Endothelial cell of coronary artery (primary cell): ENCODE measurements around the gene MAGOHB. TPM values are rescaled to one million over a fixed set of nuclear protein-coding genes. Genes with fewer than 3 reads are reported as not detected.

Experiments
- total RNA-seq: library from RNA; depleted of rRNA; stranded (reverse); fragments of >200 nt; gene quantifications from 2 replicates; pipeline ENCODE4 v1.2.3, GENCODE V29; 2014

MAGOHB gene
- total RNA-seq: 24.9 and 27.3 TPM in 2 replicates

DNA sequence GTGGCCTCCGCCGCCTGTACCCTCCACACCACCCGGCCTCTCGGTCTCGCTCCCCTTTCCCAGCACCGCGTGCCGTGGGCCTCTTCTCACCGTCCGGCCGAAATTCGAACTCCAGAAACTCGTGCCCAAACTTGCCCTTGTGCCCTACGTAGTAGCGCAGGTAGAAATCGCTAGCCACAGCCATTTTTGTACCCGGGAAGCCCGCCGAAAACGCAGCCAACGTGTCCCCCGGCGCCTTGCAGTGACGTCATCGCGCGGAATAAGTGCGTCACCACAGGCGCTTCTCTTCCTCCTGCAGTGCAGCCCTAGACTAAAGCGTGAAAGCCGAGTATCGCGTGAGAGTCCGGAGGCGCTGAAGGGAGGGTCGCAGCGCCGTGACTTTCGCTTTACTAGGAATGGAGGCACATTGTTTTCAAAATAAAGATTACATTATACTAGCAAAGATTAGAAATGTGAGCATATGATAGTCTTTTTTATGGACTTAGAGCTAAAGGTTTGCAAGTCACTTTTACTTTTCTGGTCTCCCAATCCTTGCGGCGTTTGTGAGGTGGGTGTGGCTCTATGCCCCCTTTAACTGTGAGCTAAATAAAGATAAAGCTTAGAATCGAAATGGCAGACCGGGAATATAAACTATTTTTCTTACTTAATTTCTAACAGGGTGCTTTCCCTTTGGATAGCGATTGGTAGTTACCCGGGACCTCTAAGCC is at the start of gene MAGOHB:
Gene MAGOHB (minus strand): TSS at position 261 of the 707 bp plus-strand sequence. CDS start 77 bp downstream, at position 184.

Other genes with a start within 250 kb of the MAGOHB start
- gene KLRK1, start 223.6 kb downstream of the MAGOHB start, total RNA-seq: not detected in 2 replicates
- not detected in 2 replicates for gene KLRC4, start 203.9 kb downstream of the MAGOHB start, total RNA-seq
- gene KLRC3, start 193.0 kb downstream of the MAGOHB start, total RNA-seq: not detected in 2 replicates
- gene KLRC2, start 177.6 kb downstream of the MAGOHB start, total RNA-seq: not detected in 2 replicates
- not detected in 2 replicates for gene KLRC1, start 160.2 kb downstream of the MAGOHB start, total RNA-seq
- gene EIF2S3B, start 107.7 kb downstream of the MAGOHB start, total RNA-seq: 0.99 and 1.2 TPM in 2 replicates
- 5.2 and 19.5 TPM in 2 replicates for gene STYK1, start 60.4 kb upstream of the MAGOHB start, total RNA-seq
- gene YBX3, start 109.7 kb upstream of the MAGOHB start, total RNA-seq: 174 and 228 TPM in 2 replicates
- gene TAS2R7, start 189.0 kb upstream of the MAGOHB start, total RNA-seq: 0.09 TPM in 1 of 2 replicates, not detected in the other
- gene TAS2R8, start 193.7 kb upstream of the MAGOHB start, total RNA-seq: 0.09 TPM in 1 of 2 replicates, not detected in the other
- 0.09 TPM in 1 of 2 replicates, not detected in the other for gene TAS2R9, start 196.6 kb upstream of the MAGOHB start, total RNA-seq
- 0.66 and 0.72 TPM in 2 replicates for gene TAS2R10, start 212.7 kb upstream of the MAGOHB start, total RNA-seq
- gene PRR4, start 235.9 kb upstream of the MAGOHB start, total RNA-seq: 0.18 and 0.66 TPM in 2 replicates